Upper lobe of left lung (tissue), 6 donors: ENCODE data around the gene RDH8. TPM values are rescaled to one million over a fixed set of nuclear protein-coding genes. Genes with fewer than 3 reads are reported as not detected.

Source experiments
- ATAC-seq, 2 donors: fragments of 200-7000 bp; cut with Tn5 transposase; one replicate each; pipeline ENCODE4 v1.9.1; 2022; ENCODE audit warnings: mild to moderate bottlenecking in 2 of 2, moderate library complexity in 2 of 2; ENCODE audit not compliant: low FRiP score in 2 of 2
- DNase-seq, 2 donors: peaks; one replicate each; pipeline ENCODE4 v3.0.0-alpha.2; 2019 to 2020
- H3K27ac ChIP-seq, 4 donors: fragments of 200-600 bp; sonication (generic); one replicate each; pipeline ENCODE4 v1.5.1; 2016 to 2019
- H3K27me3 ChIP-seq, 4 donors: fragments of 200-600 bp; sonication (generic); one replicate each; pipeline ENCODE4 v1.5.1; 2017 to 2019
- H3K36me3 ChIP-seq, 4 donors: fragments of 200-600 bp; sonication (generic); one replicate each; pipeline ENCODE4 v1.5.1; 2016 to 2019
- H3K4me1 ChIP-seq, 4 donors: fragments of 200-600 bp; sonication (generic); one replicate each; pipeline ENCODE4 v1.5.1; 2018 to 2019
- H3K4me3 ChIP-seq, 4 donors: fragments of 200-600 bp; sonication (generic); one replicate each; pipeline ENCODE4 v1.5.1; 2017 to 2019; ENCODE audit warnings: mild to moderate bottlenecking in 2 of 4, moderate library complexity in 1 of 4
- H3K9me3 ChIP-seq, 4 donors: fragments of 200-600 bp; sonication (generic); one replicate each; pipeline ENCODE4 v1.5.1; 2018 to 2019
- EP300 ChIP-seq, 4 donors: sonication (generic); formaldehyde crosslinking; IDR thresholded peaks; one replicate each; pipeline ENCODE4 v1.5.1; 2017; ENCODE audit warnings: antibody characterized with exemption in 4 of 4, control low read depth in 2 of 4
- POLR2A ChIP-seq, 4 donors: fragments of 450-650 bp; IDR thresholded peaks; one replicate each; pipeline ENCODE4 v1.5.1; 2016 to 2017; ENCODE audit warnings: antibody characterized with exemption in 4 of 4, mild to moderate bottlenecking in 2 of 4
- POLR2AphosphoS5 ChIP-seq, 2 donors: sonication (generic); formaldehyde crosslinking; IDR thresholded peaks; one replicate each; pipeline ENCODE4 v1.5.1; 2017; ENCODE audit warnings: antibody characterized with exemption in 2 of 2
- WGBS, 2 donors: methylation state at CpG; one replicate each; pipeline ENCODE4 v1.1.5; 2017 to 2018; 5-methylcytosine and 5-hydroxymethylcytosine counted together
- total RNA-seq, 6 donors: library from RNA; depleted of rRNA in 4 of 6; stranded (reverse); fragments of >200 nt in 4 of 6; gene quantifications; one replicate each; pipeline versions ENCODE4 v1.1.0 to v1.2.1, GENCODE V29; 2016 to 2021
- TF ChIP-seq, protein P1 (sequence below), 6 experiments: fragments of 450-650 bp in 4 of 6; fragments of 200-600 bp in 2 of 6; sonication (generic) in 2 of 6; IDR thresholded peaks; one replicate each; pipeline ENCODE4 v1.5.1; 2016 to 2019; ENCODE audit warnings: antibody characterized with exemption in 6 of 6
- donor health status: DM: no; HTN: no; CAD: no; lungs with moderate emphysema.
- donor health status: DM: no; HTN: yes; CAD: no; lungs with severe emphysema.

Gene RDH8
- total RNA-seq, 6 donors from 2014 or later = not detected

DNA sequence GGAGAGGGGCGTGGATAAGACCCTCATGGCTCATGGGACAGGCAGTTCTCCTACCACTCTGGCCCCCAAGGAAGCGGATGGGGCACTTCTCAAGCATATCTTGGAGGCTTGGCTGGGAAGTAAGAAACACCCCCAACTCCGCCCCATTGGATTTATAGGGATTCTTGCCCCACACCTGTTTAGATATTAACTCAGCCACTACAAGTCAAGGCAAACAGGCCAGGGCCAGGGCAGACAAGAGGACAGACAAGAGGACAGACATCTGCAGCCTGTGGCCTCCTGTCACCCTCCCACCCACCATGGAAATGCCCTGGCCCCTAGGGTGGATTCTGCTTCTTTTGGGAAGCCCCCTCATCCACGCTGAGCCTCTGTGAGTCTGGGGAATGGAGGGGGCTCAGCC is 24.1 kb downstream of the RDH8 start:
- Histone ChIP-seq H3K9me3 (peaks cover 0 to 6% (median 2%) of the 10 kb centered on the region in 4 donors), H3K4me1 (no peaks in the 10 kb centered on the region), H3K4me3 (no peak overlapping the region), H3K27ac (no peak overlapping the region), H3K27me3 (peaks cover 0 to 2% (median 0%) of the 10 kb centered on the region in 4 donors), H3K36me3 (no peaks in the 10 kb centered on the region)
- WGBS, 2 donors = 52 to 70% methylated on average over 3 to 4 of the region's 4 CpGs
- ATAC-seq = no peak
- no peak for DNase-seq
- TF ChIP-seq EP300 (IDR thresholded peaks at IDR 0.05) (no peak), POLR2A (IDR thresholded peaks at IDR 0.05) (no peak), POLR2AphosphoS5 (IDR thresholded peaks at IDR 0.05) (no peak)
- TF ChIP-seq, protein P1, sequence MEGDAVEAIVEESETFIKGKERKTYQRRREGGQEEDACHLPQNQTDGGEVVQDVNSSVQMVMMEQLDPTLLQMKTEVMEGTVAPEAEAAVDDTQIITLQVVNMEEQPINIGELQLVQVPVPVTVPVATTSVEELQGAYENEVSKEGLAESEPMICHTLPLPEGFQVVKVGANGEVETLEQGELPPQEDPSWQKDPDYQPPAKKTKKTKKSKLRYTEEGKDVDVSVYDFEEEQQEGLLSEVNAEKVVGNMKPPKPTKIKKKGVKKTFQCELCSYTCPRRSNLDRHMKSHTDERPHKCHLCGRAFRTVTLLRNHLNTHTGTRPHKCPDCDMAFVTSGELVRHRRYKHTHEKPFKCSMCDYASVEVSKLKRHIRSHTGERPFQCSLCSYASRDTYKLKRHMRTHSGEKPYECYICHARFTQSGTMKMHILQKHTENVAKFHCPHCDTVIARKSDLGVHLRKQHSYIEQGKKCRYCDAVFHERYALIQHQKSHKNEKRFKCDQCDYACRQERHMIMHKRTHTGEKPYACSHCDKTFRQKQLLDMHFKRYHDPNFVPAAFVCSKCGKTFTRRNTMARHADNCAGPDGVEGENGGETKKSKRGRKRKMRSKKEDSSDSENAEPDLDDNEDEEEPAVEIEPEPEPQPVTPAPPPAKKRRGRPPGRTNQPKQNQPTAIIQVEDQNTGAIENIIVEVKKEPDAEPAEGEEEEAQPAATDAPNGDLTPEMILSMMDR (IDR thresholded peaks at IDR 0.05) = no peak

- no peak overlapping the region for H3K27ac ChIP-seq
- DNase-seq = no peak
- 52 to 61% methylated on average over 5 of the region's 5 CpGs for WGBS, 2 donors
- H3K36me3 ChIP-seq = no peaks in the 10 kb centered on the region
- H3K9me3 ChIP-seq = peaks cover 0 to 10% (median 5%) of the 10 kb centered on the region in 4 donors
- no peak for ATAC-seq
- H3K4me1 ChIP-seq = no peaks in the 10 kb centered on the region
- H3K27me3 ChIP-seq = no peaks in the 10 kb centered on the region
- no peak overlapping the region for H3K4me3 ChIP-seq
- TF ChIP-seq, protein P1 (IDR thresholded peaks at IDR 0.05) = no peak
- TF ChIP-seq EP300 (IDR thresholded peaks at IDR 0.05) (no peak), POLR2AphosphoS5 (IDR thresholded peaks at IDR 0.05) (no peak), POLR2A (IDR thresholded peaks at IDR 0.05) (no peak)
Measured at GRCh38 chr19:10037809-10038208, 24.5 kb downstream of the RDH8 start.

GRCh38 chr19:10043286-10043927 is 30.1 kb downstream of the RDH8 start:
- Histone ChIP-seq H3K4me3 (no peak overlapping the region), H3K4me1 (no peaks in the 10 kb centered on the region), H3K36me3 (no peaks in the 10 kb centered on the region), H3K9me3 (peaks cover 13 to 33% (median 21%) of the 10 kb centered on the region in 4 donors), H3K27ac (no peak overlapping the region), H3K27me3 (no peaks in the 10 kb centered on the region)
- ATAC-seq (no peak), DNase-seq (no peak)
- TF ChIP-seq, protein P1 (IDR thresholded peaks at IDR 0.05) = no peak
- TF ChIP-seq POLR2AphosphoS5 (IDR thresholded peaks at IDR 0.05) = no peak
- no peak for TF ChIP-seq POLR2A (IDR thresholded peaks at IDR 0.05)
- no peak for TF ChIP-seq EP300 (IDR thresholded peaks at IDR 0.05)
- WGBS, 2 donors = 78 to 82% methylated on average over 4 of the region's 4 CpGs

DNA sequence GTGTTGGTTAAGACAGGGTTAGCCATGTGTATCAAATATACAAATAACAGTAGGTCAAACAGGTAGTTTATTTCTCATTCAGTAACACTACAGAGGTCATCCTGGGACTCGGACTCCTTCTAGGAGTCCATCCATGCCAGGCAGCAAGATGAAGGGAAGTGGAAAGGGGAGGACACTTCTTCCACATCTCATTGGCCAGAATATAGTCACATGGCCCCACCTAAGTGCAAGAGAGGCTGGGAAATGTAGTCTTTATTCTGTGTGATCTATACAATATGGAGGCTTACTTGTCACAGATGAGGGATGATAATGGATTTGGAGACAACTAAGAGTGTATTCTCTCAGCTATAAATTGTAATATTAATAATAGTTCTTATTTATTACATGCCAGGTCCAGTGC is 31.1 kb downstream of the RDH8 start:
- 70 to 85% methylated on average over 1 of the region's 1 CpG for WGBS, 2 donors
- no peak for ATAC-seq
- TF ChIP-seq EP300 (IDR thresholded peaks at IDR 0.05) = no peak
- no peak for TF ChIP-seq POLR2A (IDR thresholded peaks at IDR 0.05)
- TF ChIP-seq POLR2AphosphoS5 (IDR thresholded peaks at IDR 0.05) = no peak
- TF ChIP-seq, protein P1 (IDR thresholded peaks at IDR 0.05) = no peak

DNA sequence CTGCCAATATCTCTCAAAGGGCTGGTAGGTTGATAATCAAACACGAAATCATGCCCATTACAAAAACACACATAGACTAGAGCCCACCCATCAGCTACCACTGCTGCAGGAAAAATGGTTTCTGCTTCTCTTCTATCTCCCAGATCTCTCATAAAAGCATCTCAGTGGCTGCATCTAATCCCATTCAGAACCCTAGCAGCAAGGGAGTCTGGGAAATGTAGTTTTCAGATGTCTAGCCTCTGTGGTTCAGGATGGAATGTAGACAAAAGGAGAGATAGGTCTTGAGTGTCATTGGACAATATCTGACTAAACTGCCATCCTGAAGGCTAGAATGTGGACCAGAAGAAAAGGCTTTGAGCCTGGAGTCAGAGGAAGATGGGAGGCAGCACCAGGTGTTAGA is 32.1 kb downstream of the RDH8 start:
- Histone ChIP-seq H3K4me3 (no peak overlapping the region), H3K9me3 (peaks cover 13 to 33% (median 21%) of the 10 kb centered on the region in 4 donors), H3K4me1 (no peaks in the 10 kb centered on the region), H3K27me3 (no peaks in the 10 kb centered on the region), H3K36me3 (no peaks in the 10 kb centered on the region), H3K27ac (no peak overlapping the region)
- ATAC-seq = no peak
- no peak for DNase-seq
- TF ChIP-seq POLR2AphosphoS5 (IDR thresholded peaks at IDR 0.05) (no peak), POLR2A (IDR thresholded peaks at IDR 0.05) (no peak), EP300 (IDR thresholded peaks at IDR 0.05) (no peak)
- TF ChIP-seq, protein P1 (IDR thresholded peaks at IDR 0.05) = no peak
- WGBS, 2 donors = 50 to 52% methylated on average over 1 of the region's 1 CpG

More for the DNA sequence above, 31.1 kb downstream of the RDH8 start:
- no peak for DNase-seq
- no peak overlapping the region for H3K27ac ChIP-seq
- H3K36me3 ChIP-seq = no peaks in the 10 kb centered on the region
- peaks cover 13 to 33% (median 21%) of the 10 kb centered on the region in 4 donors for H3K9me3 ChIP-seq
- no peak overlapping the region for H3K4me3 ChIP-seq
- H3K4me1 ChIP-seq = no peaks in the 10 kb centered on the region
- no peaks in the 10 kb centered on the region for H3K27me3 ChIP-seq
